HL-60/S4 (cell line): Measurements from ENCODE around the gene TGM1.
"Not testable (repeated sequence)": the region's sequence is repeated elsewhere in the genome, so short reads cannot be mapped to it uniquely, and the experiment has no call there.

Experiments used
- in situ Hi-C: fragments of 300-500 bp; cut with MboI; formaldehyde crosslinking; loops from 2 replicates; pipeline ENCODE4 v1.14.3; 2022; ENCODE audit warnings: low sequenced_read_pairs

Gene TGM1

GRCh38 chr14:24236689-24237462 is 26.1 kb downstream of the TGM1 start:
- in situ Hi-C loops: no loop called here

GRCh38 chr14:24235804-24236688 is 26.9 kb downstream of the TGM1 start:
- in situ Hi-C loops: no loop called here

- in situ Hi-C loops: no loop called here
These were observed 28.6 kb downstream of the TGM1 start for GRCh38 chr14:24234095-24235005.

GRCh38 chr14:24233538-24233866 is 29.5 kb downstream of the TGM1 start:
- in situ Hi-C loops: no loop called here

- in situ Hi-C loops: no loop called here
These were observed 30.1 kb downstream of the TGM1 start, which contains the start of gene GMPR2 for GRCh38 chr14:24232645-24233537. Gene GMPR2 (plus strand): TSS chr14:24232929. CDS start chr14:24233254, 325 bp downstream.

- in situ Hi-C loops: no loop called here
These were observed 30.8 kb downstream of the TGM1 start, which contains the start of gene NEDD8 for GRCh38 chr14:24232121-24232644. Gene NEDD8 (minus strand): TSS chr14:24232367. CDS start chr14:24232267, 100 bp downstream.

- in situ Hi-C loops: no loop called here
These were observed 31.5 kb downstream of the TGM1 start for GRCh38 chr14:24231263-24232120.

- in situ Hi-C loops: no loop called here
These were observed 34.1 kb downstream of the TGM1 start for GRCh38 chr14:24228902-24229301.

- in situ Hi-C loops: no loop called here
These were observed 36.5 kb downstream of the TGM1 start for GRCh38 chr14:24226473-24226872.

- in situ Hi-C loops: no loop called here
These were observed 38.3 kb downstream of the TGM1 start for GRCh38 chr14:24224618-24225071.

- in situ Hi-C loops: not testable (repeated sequence)
These were observed 40.0 kb downstream of the TGM1 start for GRCh38 chr14:24222987-24223386.

GRCh38 chr14:24219521-24219920 is 43.5 kb downstream of the TGM1 start:
- in situ Hi-C loops: no loop called here

- in situ Hi-C loops: no loop called here
These were observed 43.9 kb downstream of the TGM1 start for GRCh38 chr14:24219080-24219479.

- in situ Hi-C loops: not testable (repeated sequence)
These were observed 46.1 kb downstream of the TGM1 start for GRCh38 chr14:24216876-24217275.

GRCh38 chr14:24216345-24216699 is 46.7 kb downstream of the TGM1 start:
- in situ Hi-C loops: no loop called here

GRCh38 chr14:24215495-24216344 is 47.3 kb downstream of the TGM1 start, which contains the start of gene MDP1:
Gene MDP1 (minus strand): TSS chr14:24216066. CDS start chr14:24215955, 111 bp downstream.
- in situ Hi-C loops: no loop called here

- in situ Hi-C loops: no loop called here
These were observed 48.9 kb downstream of the TGM1 start for GRCh38 chr14:24213866-24214662.
